Ovary (tissue), 9 donors: ENCODE results near the gene GNE. TPM values are rescaled to one million over a fixed set of nuclear protein-coding genes. Genes with fewer than 3 reads are reported as not detected.
A peak's percentile ranks its signal among the peaks of the same experiment; 100 is the strongest.

Experiments
- DNase-seq, 5 donors: peaks; one replicate each; pipeline ENCODE4 v3.0.0-alpha.2; 2019 to 2020
- H3K27ac ChIP-seq, 2 donors: fragments of 200-600 bp; one replicate each; pipeline versions ENCODE4 v1.5.1 to v1.8.0; 2019 to 2022
- H3K27me3 ChIP-seq: fragments of 200-600 bp; one replicate; pipeline ENCODE4 v1.8.0; 2022
- H3K36me3 ChIP-seq: fragments of 200-600 bp; sonication (generic); one replicate; pipeline ENCODE4 v1.5.1; 2019
- H3K4me1 ChIP-seq: one replicate; pipeline ENCODE4 v1.8.1; 2013; ENCODE audit warnings: mild to moderate bottlenecking, moderate library complexity; ENCODE audit not compliant: insufficient read depth
- H3K4me3 ChIP-seq: fragments of 200-600 bp; sonication (generic); one replicate; pipeline ENCODE4 v1.5.1; 2017
- H3K9me3 ChIP-seq, 2 donors: fragments of 200-600 bp in 1 of 2; sonication (generic) in 1 of 2; one replicate each; pipeline versions ENCODE4 v1.5.1 to v1.8.1; 2013 to 2019; ENCODE audit warnings: mild to moderate bottlenecking in 1 of 2, moderate library complexity in 1 of 2
- CTCF ChIP-seq, 3 donors: fragments of 450-650 bp in 2 of 3; fragments of 200-600 bp in 1 of 3; IDR thresholded peaks; one replicate each; pipeline versions ENCODE4 v1.5.1 to v1.8.0; 2016 to 2022; ENCODE audit warnings: antibody characterized with exemption in 3 of 3, mild to moderate bottlenecking in 1 of 3
- EP300 ChIP-seq: sonication (generic); formaldehyde crosslinking; IDR thresholded peaks from one replicate; pipeline ENCODE4 v1.6.1; 2017; ENCODE audit warnings: antibody characterized with exemption
- POLR2A ChIP-seq: fragments of 450-650 bp; IDR thresholded peaks from one replicate; pipeline ENCODE4 v1.6.1; 2017; ENCODE audit warnings: antibody characterized with exemption, mild to moderate bottlenecking, moderate library complexity
- WGBS, 3 donors: extraction: QIAGEN DNeasy Blood & Tissue Kit in 1 of 3; methylation state at CpG; one replicate each; pipeline versions ENCODE4 v1.1.5 to v1.1.7; 2013 to 2017; 5-methylcytosine and 5-hydroxymethylcytosine counted together
- intact Hi-C, 4 donors: fragments of 100-400 bp; cut with DNase I; formaldehyde crosslinking; loops; one replicate each; pipeline versions ENCODE4 v1.11.0 to v1.15.1; 2022 to 2023
- polyA plus RNA-seq, 2 donors: library from polyadenylated mRNA; stranded (reverse); fragments of 200-250 nt in 1 of 2; fragments of 350-450 nt in 1 of 2; fragmentation: Illumina TruSeq in 1 of 2; extraction: RNeasy Lipid Tissue Mini Kit (QIAGEN cat#74804) in 1 of 2; gene quantifications; one replicate each; pipeline ENCODE4 v1.2.3, GENCODE V29; 2013 to 2014
- total RNA-seq, 7 donors: library from RNA; depleted of rRNA in 2 of 7; stranded (reverse); fragments of >200 nt in 2 of 7; fragmentation: NEBNext Ultra II Directional in 3 of 7; extraction: Animal tissue kit (Norgen Biotek cat#: 25700) in 3 of 7; gene quantifications; one replicate each; pipeline versions ENCODE4 v1.1.0 to v1.2.4, GENCODE V29; 2016 to 2023
- donor health status: DM: no; HTN: no; CAD: no; lungs with moderate emphysema.
- donor health status: DM: no; HTN: no; CAD: no.
- donor health status: Bipolar disorder and iron deficiency.
- donor health status: DM: yes; HTN: yes; CAD: no.
- donor health status: DM: no; HTN: no; CAD: no.
- donor health status: DM: yes; HTN: yes; CAD: no.

GNE gene
- total and polyA plus RNA-seq, 9 donors: 13.0 to 34.1 (median 22.9) TPM

GRCh38 chr9:36263683-36264082 lies 5.4 kb upstream of the GNE start:
- WGBS, 3 donors: 82 to 90% (median 87%) methylated on average over 2 of the region's 2 CpGs
- Histone ChIP-seq H3K9me3 (no peaks in the 10 kb centered on the region), H3K27ac (no peak overlapping the region), H3K36me3 (no peaks in the 10 kb centered on the region), H3K27me3 (no peaks in the 10 kb centered on the region), H3K4me1 (no peaks in the 10 kb centered on the region), H3K4me3 (no peak overlapping the region)
- TF ChIP-seq POLR2A (no peak), EP300 (no peak), CTCF (IDR thresholded peaks at IDR 0.05) (no peak)
- intact Hi-C loops: no loop called here
- no peak for DNase-seq

- TF ChIP-seq CTCF (IDR thresholded peaks at IDR 0.05) (no peak), EP300 (no peak), POLR2A (no peak)
- Histone ChIP-seq H3K27ac (peak overlapping the region in 1 of 2 donors; percentile 96), H3K9me3 (no peaks in the 10 kb centered on the region), H3K4me3 (peak overlapping the region; percentile 99), H3K4me1 (peaks cover 6% of the 10 kb centered on the region), H3K36me3 (no peaks in the 10 kb centered on the region), H3K27me3 (no peaks in the 10 kb centered on the region)
- DNase-seq: peak in 1 of 5 donors; percentile 47
- WGBS, 3 donors: 25 to 33% (median 31%) methylated on average over 7 of the region's 7 CpGs
- intact Hi-C loops: no loop called here
These were observed 817 bp upstream of the GNE start for GRCh38 chr9:36258996-36259533.

GRCh38 chr9:36251428-36251827 lies 6.8 kb downstream of the GNE start:
- intact Hi-C loops: no loop called here
- Histone ChIP-seq H3K27me3 (no peaks in the 10 kb centered on the region), H3K36me3 (no peaks in the 10 kb centered on the region), H3K27ac (no peak overlapping the region), H3K4me1 (peaks cover 1% of the 10 kb centered on the region), H3K9me3 (no peaks in the 10 kb centered on the region), H3K4me3 (no peak overlapping the region)
- TF ChIP-seq CTCF (IDR thresholded peaks at IDR 0.05): no peak
- TF ChIP-seq POLR2A: no peak
- no peak for TF ChIP-seq EP300
- 89 to 96% (median 93%) methylated on average over 1 of the region's 1 CpG for WGBS, 3 donors
- no peak for DNase-seq

- Histone ChIP-seq H3K4me3 (no peak overlapping the region), H3K36me3 (no peaks in the 10 kb centered on the region), H3K4me1 (peaks cover under 1% of the 10 kb centered on the region), H3K27ac (no peak overlapping the region), H3K27me3 (no peaks in the 10 kb centered on the region), H3K9me3 (no peaks in the 10 kb centered on the region)
- no peak for DNase-seq
- intact Hi-C loops: no loop called here
- WGBS, 3 donors: 86 to 97% (median 95%) methylated on average over 1 of the region's 1 CpG
- TF ChIP-seq CTCF (IDR thresholded peaks at IDR 0.05) (no peak), POLR2A (no peak), EP300 (no peak)
These were observed 8.2 kb downstream of the GNE start for GRCh38 chr9:36250079-36250478.
